ENCODE measurements around the gene PWP1.

DNA sequence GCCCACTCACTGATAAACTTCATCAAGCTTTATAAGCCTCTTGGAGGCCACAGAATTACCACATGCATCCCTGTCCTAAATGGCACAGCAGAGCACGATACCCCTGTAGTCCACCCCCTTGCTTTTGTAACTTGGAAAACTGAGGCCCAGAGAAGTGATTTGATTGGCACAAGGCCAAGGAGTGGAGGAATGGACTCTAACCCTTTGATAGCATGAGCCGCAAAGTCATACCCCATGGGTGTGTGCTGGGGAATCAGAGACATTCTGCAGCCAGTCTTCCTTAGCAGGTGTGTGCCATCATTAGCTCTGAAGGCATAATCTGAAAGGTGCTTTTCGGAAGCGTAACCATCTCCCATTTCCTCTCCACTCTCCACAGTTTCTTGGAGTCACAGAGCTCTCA, 28.5 kb upstream of the PWP1 start:
- TF ChIP-seq POLR2A (IDR thresholded peaks at IDR 0.05; ENCODE audit: low read depth, low read length) (no peak), POLR2AphosphoS5 (IDR thresholded peaks at IDR 0.05; ENCODE audit: low read depth, low read length) (no peak), TAF1 (IDR thresholded peaks at IDR 0.05; ENCODE audit: borderline replicate concordance, low read depth, low read length) (no peak)

Measured in GM12892 (cell line).